IMR-90 (cell line): ENCODE measurements around the gene OR4D6. TPM values are rescaled to one million over a fixed set of nuclear protein-coding genes. Genes with fewer than 3 reads are reported as not detected.

Experiments
- ATAC-seq: fragments of 200-7000 bp; cut with Tn5 transposase; 2 replicates; pipeline ENCODE4 v1.9.1; 2020; ENCODE audit warnings: low read depth, mild to moderate bottlenecking, moderate library complexity
- BruUV-seq: library from RNA; stranded (reverse); fragments of 400-500 nt; replicated peaks from 2 replicates; lab custom pipeline; 2021; lab: Mats Ljungman, UMichigan
- CTCF ChIA-PET: fragments of 300-600 bp; formaldehyde crosslinking; extraction: SDS; loops from one replicate; lab custom pipeline; 2021; ENCODE audit warnings: antibody characterized with exemption; lab: Yijun Ruan, JAX
- POLR2A ChIA-PET: fragments of 300-600 bp; sonication (Branson Sonifier 250); formaldehyde crosslinking; loops from one replicate; lab custom pipeline; 2022; ENCODE audit warnings: antibody characterized with exemption; ENCODE audit not compliant: unreplicated experiment; lab: Charles Lee
- DNase-seq: peaks from one replicate; pipeline ENCODE4 v3.0.0; 2013
- H2AFZ ChIP-seq: replicated peaks from 2 replicates; pipeline ENCODE3; 2013; ENCODE audit warnings: low read length, mild to moderate bottlenecking; ENCODE audit not compliant: poor library complexity
- H2AK5ac ChIP-seq: 2 replicates; pipeline ENCODE4 v1.6.1; 2013; ENCODE audit warnings: low read depth, low read length, inconsistent platforms
- H2AK9ac ChIP-seq: replicated peaks from 2 replicates; pipeline ENCODE3; 2013; ENCODE audit warnings: mild to moderate bottlenecking, low read depth, low read length, moderate library complexity; ENCODE audit not compliant: poor library complexity
- H2BK120ac ChIP-seq: 2 replicates; pipeline ENCODE4 v1.6.1; 2013; ENCODE audit warnings: low read depth, low read length, inconsistent platforms
- H2BK15ac ChIP-seq: 3 replicates; pipeline ENCODE4 v1.6.1; 2013; ENCODE audit warnings: low read depth, low read length, inconsistent platforms
- H2BK20ac ChIP-seq: 2 replicates; pipeline ENCODE4 v1.6.1; 2013; ENCODE audit warnings: low read depth, mild to moderate bottlenecking, inconsistent platforms, low read length, moderate library complexity
- H2BK5ac ChIP-seq: 2 replicates; pipeline ENCODE4 v1.6.1; 2013; ENCODE audit warnings: mild to moderate bottlenecking, low read depth, low read length, inconsistent platforms; ENCODE audit not compliant: poor library complexity, severe bottlenecking
- H3K14ac ChIP-seq: replicated peaks from 2 replicates; pipeline ENCODE4 v1.6.1; 2013; ENCODE audit warnings: low read depth, low read length, inconsistent platforms
- H3K18ac ChIP-seq: 2 replicates; pipeline ENCODE4 v1.6.1; 2013; ENCODE audit warnings: low read depth, low read length, control low read depth
- H3K23ac ChIP-seq: 2 replicates; pipeline ENCODE4 v1.6.1; 2013; ENCODE audit warnings: low read depth, low read length, inconsistent platforms
- H3K27ac ChIP-seq: 2 replicates; pipeline ENCODE4 v1.5.1; 2013; ENCODE audit warnings: mild to moderate bottlenecking, control low read depth, low read length; ENCODE audit not compliant: insufficient read depth
- H3K27me3 ChIP-seq: 2 replicates; pipeline ENCODE4 v1.6.1; 2013; ENCODE audit warnings: low read length; ENCODE audit not compliant: control insufficient read depth, insufficient read depth
- H3K36me3 ChIP-seq: 2 replicates; pipeline ENCODE4 v1.6.1; 2013; ENCODE audit warnings: low read length, mixed read lengths; ENCODE audit not compliant: control insufficient read depth, insufficient read depth
- H3K4ac ChIP-seq: 2 replicates; pipeline ENCODE4 v1.6.1; 2013; ENCODE audit warnings: low read depth, low read length, inconsistent platforms
- H3K4me1 ChIP-seq: 2 replicates; pipeline ENCODE4 v1.6.1; 2013; ENCODE audit warnings: low read length, mixed read lengths; ENCODE audit not compliant: control insufficient read depth, insufficient read depth
- H3K4me2 ChIP-seq: 2 replicates; pipeline ENCODE4 v1.6.1; 2013; ENCODE audit warnings: low read depth, mild to moderate bottlenecking, control low read depth, low read length, moderate library complexity
- H3K4me3 ChIP-seq: 2 replicates; pipeline ENCODE4 v1.5.1; 2013; ENCODE audit warnings: low read depth, mild to moderate bottlenecking, control low read depth, low read length, moderate library complexity; ENCODE audit not compliant: insufficient read depth
- H3K56ac ChIP-seq: 2 replicates; pipeline ENCODE4 v1.6.1; 2013; ENCODE audit warnings: low read length, inconsistent platforms; ENCODE audit not compliant: insufficient read depth; ENCODE audit errors: extremely low read depth
- H3K79me1 ChIP-seq, 2 experiments: 2 replicates each; pipeline ENCODE4 v1.6.1; 2013; ENCODE audit warnings: low read length in 2 of 2, inconsistent platforms in 1 of 2, low read depth in 1 of 2
- H3K9ac ChIP-seq: 2 replicates; pipeline ENCODE4 v1.6.1; 2013; ENCODE audit warnings: low read depth, low read length, control low read depth
- H3K9me1 ChIP-seq: 2 replicates; pipeline ENCODE4 v1.6.1; 2013; ENCODE audit warnings: low read length, inconsistent platforms; ENCODE audit not compliant: insufficient read depth
- H3K9me3 ChIP-seq: 2 replicates; pipeline ENCODE4 v1.6.1; 2013; ENCODE audit warnings: low read length; ENCODE audit not compliant: control insufficient read depth, insufficient read depth
- H4K20me1 ChIP-seq: 2 replicates; pipeline ENCODE4 v1.6.1; 2013; ENCODE audit warnings: low read length, inconsistent platforms; ENCODE audit not compliant: insufficient read depth
- H4K5ac ChIP-seq: 2 replicates; pipeline ENCODE4 v1.6.1; 2013; ENCODE audit warnings: mild to moderate bottlenecking, low read depth, low read length, control low read depth
- H4K8ac ChIP-seq, 2 experiments: 2 replicates each; pipeline ENCODE4 v1.6.1; 2013; ENCODE audit warnings: low read depth in 2 of 2, low read length in 2 of 2, control low read depth in 1 of 2, inconsistent platforms in 1 of 2
- H4K91ac ChIP-seq: 2 replicates; pipeline ENCODE4 v1.6.1; 2013; ENCODE audit warnings: low read depth, low read length, inconsistent platforms; ENCODE audit not compliant: insufficient read depth
- BHLHE40 ChIP-seq: fragments of 150-350 bp; IDR thresholded peaks from 2 replicates; pipeline ENCODE4 v1.6.1; 2016; ENCODE audit warnings: mild to moderate bottlenecking, low read depth, low read length
- CEBPB ChIP-seq: IDR thresholded peaks from 2 replicates; pipeline ENCODE4 v1.6.1; 2012; ENCODE audit warnings: low read depth, low read length, improper control_type of control experiment
- CHD1 ChIP-seq: IDR thresholded peaks from 2 replicates; pipeline ENCODE4 v1.6.1; 2012; ENCODE audit warnings: low read depth, low read length, improper control_type of control experiment
- FOS ChIP-seq: fragments of 150-350 bp; IDR thresholded peaks from 2 replicates; pipeline ENCODE4 v1.6.1; 2016; ENCODE audit warnings: low read depth, low read length
- MAFK ChIP-seq: IDR thresholded peaks from 2 replicates; pipeline ENCODE4 v1.6.1; 2012; ENCODE audit warnings: low read depth, low read length, improper control_type of control experiment
- MAZ ChIP-seq: IDR thresholded peaks from 2 replicates; pipeline ENCODE4 v1.6.1; 2012; ENCODE audit warnings: low read depth, mild to moderate bottlenecking, low read length, improper control_type of control experiment, moderate library complexity, borderline replicate concordance
- MXI1 ChIP-seq: IDR thresholded peaks from 2 replicates; pipeline ENCODE4 v1.6.1; 2012; ENCODE audit warnings: low read depth, mild to moderate bottlenecking, low read length, moderate library complexity, borderline replicate concordance
- NFE2L2 ChIP-seq: fragments of 150-350 bp; IDR thresholded peaks from 2 replicates; pipeline ENCODE4 v1.6.1; 2016; ENCODE audit warnings: low read depth, mild to moderate bottlenecking, low read length
- POLR2A ChIP-seq: IDR thresholded peaks from 2 replicates; pipeline ENCODE4 v1.6.1; 2012; ENCODE audit warnings: mild to moderate bottlenecking, low read depth, low read length
- RAD21 ChIP-seq: IDR thresholded peaks from 2 replicates; pipeline ENCODE4 v1.6.1; 2012; ENCODE audit warnings: low read length, improper control_type of control experiment
- RCOR1 ChIP-seq: IDR thresholded peaks from 2 replicates; pipeline ENCODE4 v1.6.1; 2012; ENCODE audit warnings: mild to moderate bottlenecking, low read length, improper control_type of control experiment; ENCODE audit not compliant: insufficient replicate concordance
- RFX5 ChIP-seq: IDR thresholded peaks from 2 replicates; pipeline ENCODE4 v1.8.0; 2012; ENCODE audit warnings: low read depth, mild to moderate bottlenecking, low read length, moderate library complexity
- SMC3 ChIP-seq: fragments of 150-350 bp; IDR thresholded peaks from 2 replicates; pipeline ENCODE4 v1.6.1; 2016; ENCODE audit warnings: low read depth, mild to moderate bottlenecking, antibody characterized with exemption, low read length, moderate library complexity
- dilution Hi-C: fragments of 300-500 bp; cut with HindIII; formaldehyde crosslinking; loops from one replicate; pipeline ENCODE4 v1.14.3; 2018; ENCODE audit warnings: low sequenced_read_pairs; ENCODE audit not compliant: unreplicated experiment
- in situ Hi-C: fragments of 300-500 bp; cut with MboI; formaldehyde crosslinking; loops from 3 replicates; pipeline ENCODE4 v1.14.3; 2019; ENCODE audit warnings: low sequenced_read_pairs, inconsistent platforms, mixed read lengths
- intact Hi-C: fragments of 100-400 bp; cut with micrococcal nuclease; formaldehyde crosslinking; loops from 2 replicates; pipeline ENCODE4 v1.10.0; 2022
- polyA plus RNA-seq, 3 experiments: library from polyadenylated mRNA; depleted of rRNA; stranded (reverse); fragments of >200 nt; gene quantifications; 2 replicates each; pipeline ENCODE4 v1.2.3, GENCODE V29; 2012; ENCODE audit warnings: low replicate concordance in 1 of 3
- total RNA-seq: library from RNA; depleted of rRNA; stranded (reverse); fragments of >200 nt; gene quantifications from 2 replicates; pipeline ENCODE4 v1.2.3, GENCODE V29; 2012
- TF ChIP-seq, protein P1 (sequence below): fragments of 150-350 bp; IDR thresholded peaks from 2 replicates; pipeline ENCODE4 v1.6.1; 2016; ENCODE audit warnings: low read depth, mild to moderate bottlenecking, low read length, moderate library complexity, borderline replicate concordance
- TF ChIP-seq, protein P2 (sequence below): fragments of 150-350 bp; IDR thresholded peaks from 2 replicates; pipeline ENCODE4 v1.6.1; 2017; ENCODE audit warnings: mild to moderate bottlenecking, antibody characterized with exemption, low read length, low read depth
- TF ChIP-seq, protein P3 (sequence below): conservative IDR thresholded peaks from 2 replicates; pipeline ENCODE4 v1.5.1; 2012; ENCODE audit warnings: mild to moderate bottlenecking, low read depth, low read length, improper control_type of control experiment

Gene OR4D6
- total and polyA plus RNA-seq, 2 of the 4 experiments (the other 2 are of a cell fraction) = not detected

DNA sequence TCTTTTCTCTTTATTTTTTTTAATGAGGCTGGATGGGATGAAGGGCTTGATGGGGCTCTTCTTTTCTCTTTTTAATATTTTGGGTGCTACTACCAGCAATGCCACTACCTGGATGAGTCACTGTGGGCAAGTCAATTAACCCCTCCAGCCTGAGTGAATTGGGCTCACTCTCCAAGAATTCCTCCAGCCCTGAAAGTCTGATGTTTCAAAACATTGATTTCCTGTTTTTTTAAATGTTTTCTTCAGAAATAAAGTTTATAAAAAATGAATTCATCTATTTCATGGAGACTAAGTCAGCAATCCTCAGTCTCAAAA is 29.7 kb upstream of the OR4D6 start:
- Histone ChIP-seq H2BK120ac (no peak overlapping the region), H2AK9ac (no peak overlapping the region), H2BK5ac (no peak overlapping the region), H3K9me1 (no peaks in the 10 kb centered on the region; the same call in 1 of the 2 replicates), H2BK15ac (no peak overlapping the region), H3K36me3 (no peaks in the 10 kb centered on the region), H2AK5ac (no peak overlapping the region), H3K27ac (no peak overlapping the region), H3K79me1 (no peaks in the 10 kb centered on the region), H3K9ac (no peak overlapping the region), H3K14ac (no peak overlapping the region), H3K4me2 (no peak overlapping the region), H3K4ac (no peak overlapping the region), H3K4me1 (no peaks in the 10 kb centered on the region), H4K5ac (no peak overlapping the region), H3K56ac (no peak overlapping the region), H3K27me3 (peaks cover under 1% of the 10 kb centered on the region), H4K8ac (no peak overlapping the region), H2BK20ac (no peak overlapping the region), H3K4me3 (no peak overlapping the region), H4K91ac (no peak overlapping the region), H2AFZ (no peak overlapping the region), H3K23ac (no peak overlapping the region), H4K20me1 (no peaks in the 10 kb centered on the region), H3K18ac (no peak overlapping the region), H3K9me3 (no peaks in the 10 kb centered on the region)
- ATAC-seq (no peak), DNase-seq (no peak)
- no peak for TF ChIP-seq CEBPB
- no peak for TF ChIP-seq RFX5
- no peak for TF ChIP-seq POLR2A
- no peak for TF ChIP-seq RAD21
- no peak for TF ChIP-seq RCOR1
- no peak for TF ChIP-seq MAFK
- no peak for TF ChIP-seq SMC3
- no peak for TF ChIP-seq MXI1
- TF ChIP-seq, protein P1, sequence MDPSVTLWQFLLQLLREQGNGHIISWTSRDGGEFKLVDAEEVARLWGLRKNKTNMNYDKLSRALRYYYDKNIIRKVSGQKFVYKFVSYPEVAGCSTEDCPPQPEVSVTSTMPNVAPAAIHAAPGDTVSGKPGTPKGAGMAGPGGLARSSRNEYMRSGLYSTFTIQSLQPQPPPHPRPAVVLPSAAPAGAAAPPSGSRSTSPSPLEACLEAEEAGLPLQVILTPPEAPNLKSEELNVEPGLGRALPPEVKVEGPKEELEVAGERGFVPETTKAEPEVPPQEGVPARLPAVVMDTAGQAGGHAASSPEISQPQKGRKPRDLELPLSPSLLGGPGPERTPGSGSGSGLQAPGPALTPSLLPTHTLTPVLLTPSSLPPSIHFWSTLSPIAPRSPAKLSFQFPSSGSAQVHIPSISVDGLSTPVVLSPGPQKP = no peak
- TF ChIP-seq, protein P2, sequence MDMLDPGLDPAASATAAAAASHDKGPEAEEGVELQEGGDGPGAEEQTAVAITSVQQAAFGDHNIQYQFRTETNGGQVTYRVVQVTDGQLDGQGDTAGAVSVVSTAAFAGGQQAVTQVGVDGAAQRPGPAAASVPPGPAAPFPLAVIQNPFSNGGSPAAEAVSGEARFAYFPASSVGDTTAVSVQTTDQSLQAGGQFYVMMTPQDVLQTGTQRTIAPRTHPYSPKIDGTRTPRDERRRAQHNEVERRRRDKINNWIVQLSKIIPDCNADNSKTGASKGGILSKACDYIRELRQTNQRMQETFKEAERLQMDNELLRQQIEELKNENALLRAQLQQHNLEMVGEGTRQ = no peak
- TF ChIP-seq FOS = no peak
- no peak for TF ChIP-seq CHD1
- no peak for TF ChIP-seq NFE2L2
- TF ChIP-seq BHLHE40 = no peak
- TF ChIP-seq MAZ = no peak
- TF ChIP-seq, protein P3, sequence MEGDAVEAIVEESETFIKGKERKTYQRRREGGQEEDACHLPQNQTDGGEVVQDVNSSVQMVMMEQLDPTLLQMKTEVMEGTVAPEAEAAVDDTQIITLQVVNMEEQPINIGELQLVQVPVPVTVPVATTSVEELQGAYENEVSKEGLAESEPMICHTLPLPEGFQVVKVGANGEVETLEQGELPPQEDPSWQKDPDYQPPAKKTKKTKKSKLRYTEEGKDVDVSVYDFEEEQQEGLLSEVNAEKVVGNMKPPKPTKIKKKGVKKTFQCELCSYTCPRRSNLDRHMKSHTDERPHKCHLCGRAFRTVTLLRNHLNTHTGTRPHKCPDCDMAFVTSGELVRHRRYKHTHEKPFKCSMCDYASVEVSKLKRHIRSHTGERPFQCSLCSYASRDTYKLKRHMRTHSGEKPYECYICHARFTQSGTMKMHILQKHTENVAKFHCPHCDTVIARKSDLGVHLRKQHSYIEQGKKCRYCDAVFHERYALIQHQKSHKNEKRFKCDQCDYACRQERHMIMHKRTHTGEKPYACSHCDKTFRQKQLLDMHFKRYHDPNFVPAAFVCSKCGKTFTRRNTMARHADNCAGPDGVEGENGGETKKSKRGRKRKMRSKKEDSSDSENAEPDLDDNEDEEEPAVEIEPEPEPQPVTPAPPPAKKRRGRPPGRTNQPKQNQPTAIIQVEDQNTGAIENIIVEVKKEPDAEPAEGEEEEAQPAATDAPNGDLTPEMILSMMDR = no peak
- no TSS peak for BruUV-seq
- ChIA-PET CTCF (no interaction called here), POLR2A (no interaction called here)
- dilution Hi-C loops = no loop called here
- in situ Hi-C loops = no loop called here
- intact Hi-C loops = no loop called here
